Measurements from ENCODE around the gene CDCP2. TPM values are rescaled to one million over a fixed set of nuclear protein-coding genes. Genes with fewer than 3 reads are reported as not detected.

CDCP2 gene
- total RNA-seq, 4 donors from 2014 or later: 0.19 TPM; not detected in 3

DNA sequence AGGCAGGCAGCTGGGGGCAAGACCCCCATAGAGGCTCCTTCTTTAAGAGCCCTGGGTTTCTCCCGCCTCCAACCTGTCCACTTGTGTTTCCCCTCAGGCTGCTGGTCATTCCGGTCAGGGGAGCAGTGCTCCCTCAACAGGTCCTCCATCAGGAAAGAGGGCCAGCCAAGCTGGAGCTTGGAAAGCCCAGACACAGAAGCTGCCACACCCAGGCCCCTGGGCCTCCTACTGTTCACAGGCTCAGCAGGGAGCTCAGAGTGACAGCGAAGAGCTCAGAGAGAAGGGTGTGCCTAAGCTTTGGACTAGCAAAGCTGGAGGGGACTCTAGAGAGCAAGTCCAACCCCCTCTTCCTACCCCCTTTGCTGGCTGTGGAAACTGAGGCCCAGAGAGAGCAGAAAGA, 10.3 kb upstream of the CDCP2 start:
- intact Hi-C loops (cut with DNase I): no loop called here
- DNase-seq: no peak
- H3K36me3 ChIP-seq: no peaks in the 10 kb centered on the region
- H3K27me3 ChIP-seq: no peaks in the 10 kb centered on the region
- 40 to 67% methylated on average over 1 of the region's 3 CpGs for WGBS, 2 donors
- no peaks in the 10 kb centered on the region for H3K9me3 ChIP-seq
- no peak overlapping the region for H3K4me3 ChIP-seq
- H3K27ac ChIP-seq: no peak overlapping the region
- peaks cover 1 to 40% (median 17%) of the 10 kb centered on the region in 3 donors for H3K4me1 ChIP-seq
- TF ChIP-seq, protein P1, sequence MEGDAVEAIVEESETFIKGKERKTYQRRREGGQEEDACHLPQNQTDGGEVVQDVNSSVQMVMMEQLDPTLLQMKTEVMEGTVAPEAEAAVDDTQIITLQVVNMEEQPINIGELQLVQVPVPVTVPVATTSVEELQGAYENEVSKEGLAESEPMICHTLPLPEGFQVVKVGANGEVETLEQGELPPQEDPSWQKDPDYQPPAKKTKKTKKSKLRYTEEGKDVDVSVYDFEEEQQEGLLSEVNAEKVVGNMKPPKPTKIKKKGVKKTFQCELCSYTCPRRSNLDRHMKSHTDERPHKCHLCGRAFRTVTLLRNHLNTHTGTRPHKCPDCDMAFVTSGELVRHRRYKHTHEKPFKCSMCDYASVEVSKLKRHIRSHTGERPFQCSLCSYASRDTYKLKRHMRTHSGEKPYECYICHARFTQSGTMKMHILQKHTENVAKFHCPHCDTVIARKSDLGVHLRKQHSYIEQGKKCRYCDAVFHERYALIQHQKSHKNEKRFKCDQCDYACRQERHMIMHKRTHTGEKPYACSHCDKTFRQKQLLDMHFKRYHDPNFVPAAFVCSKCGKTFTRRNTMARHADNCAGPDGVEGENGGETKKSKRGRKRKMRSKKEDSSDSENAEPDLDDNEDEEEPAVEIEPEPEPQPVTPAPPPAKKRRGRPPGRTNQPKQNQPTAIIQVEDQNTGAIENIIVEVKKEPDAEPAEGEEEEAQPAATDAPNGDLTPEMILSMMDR (IDR thresholded peaks at IDR 0.05): no peak
- no peak for TF ChIP-seq POLR2A (IDR thresholded peaks at IDR 0.05)

DNA sequence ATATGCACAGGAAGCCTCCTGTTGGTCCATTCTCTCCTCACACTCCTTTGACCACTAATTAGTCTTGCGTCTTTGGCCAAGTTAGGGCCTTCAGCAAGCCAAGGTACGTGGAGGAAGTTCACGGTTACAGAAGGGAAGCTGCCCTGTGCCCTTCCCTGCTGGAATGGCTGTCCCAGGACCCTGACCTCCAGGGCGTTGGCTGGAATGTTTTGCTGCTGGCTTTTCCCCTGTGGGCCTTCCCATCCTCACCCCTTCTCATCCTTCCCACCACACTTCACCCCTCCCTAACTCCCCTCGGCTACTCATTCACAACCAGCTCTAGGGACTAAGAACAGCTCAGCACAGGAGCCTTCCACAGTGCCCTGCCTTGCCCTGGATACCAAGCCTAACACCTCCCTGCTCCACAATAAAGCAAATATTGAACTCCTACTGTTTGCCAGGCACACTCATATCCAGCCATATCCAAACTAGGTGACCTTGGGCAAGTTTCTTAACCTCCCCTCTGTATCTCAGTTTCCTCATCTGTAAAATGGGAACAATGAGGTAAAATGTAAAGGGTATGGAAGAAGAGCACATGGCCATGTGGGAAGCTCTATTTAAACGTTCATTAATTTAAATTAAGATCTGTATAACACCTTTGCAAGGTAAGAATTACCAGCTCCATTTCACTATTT, 8.8 kb upstream of the CDCP2 start:
- H3K36me3 ChIP-seq: no peaks in the 10 kb centered on the region
- no peak for TF ChIP-seq POLR2A (IDR thresholded peaks at IDR 0.05)
- TF ChIP-seq, protein P1 (IDR thresholded peaks at IDR 0.05): no peak

DNA sequence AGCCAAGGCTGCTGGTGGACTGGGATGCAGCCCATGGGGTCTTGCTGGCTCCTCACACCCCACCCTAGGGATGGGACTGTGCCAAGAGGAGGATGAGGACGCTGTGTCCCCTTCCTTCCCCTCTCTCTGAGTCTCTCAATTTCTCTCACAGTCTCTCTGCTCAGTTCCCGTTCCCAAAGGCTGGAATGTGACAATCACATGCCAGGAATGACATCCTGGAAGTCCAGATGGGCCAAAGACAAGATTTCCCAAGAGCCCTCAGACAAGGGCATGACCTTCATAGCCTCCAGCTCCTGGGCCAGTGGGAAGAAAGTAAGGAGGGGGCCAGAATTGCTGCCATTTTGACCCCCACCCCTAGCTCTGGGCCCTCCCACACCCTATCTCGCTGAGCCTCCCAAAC, 7.6 kb upstream of the CDCP2 start:
- intact Hi-C loops (cut with DNase I): no loop called here
- WGBS, 2 donors: 40 to 100% methylated on average over 1 of the region's 3 CpGs

More for the DNA sequence above, 8.8 kb upstream of the CDCP2 start:
- intact Hi-C loops (cut with DNase I): no loop called here
- H3K27ac ChIP-seq: peak overlapping the region in 1 of 4 donors; percentile 34
- no peak overlapping the region for H3K4me3 ChIP-seq
- WGBS, 2 donors: 68 to 83% methylated on average over 6 of the region's 6 CpGs
- DNase-seq: no peak
- peaks cover 0 to 34% (median 9%) of the 10 kb centered on the region in 3 donors for H3K4me1 ChIP-seq
- H3K9me3 ChIP-seq: no peaks in the 10 kb centered on the region
- H3K27me3 ChIP-seq: no peaks in the 10 kb centered on the region

DNA sequence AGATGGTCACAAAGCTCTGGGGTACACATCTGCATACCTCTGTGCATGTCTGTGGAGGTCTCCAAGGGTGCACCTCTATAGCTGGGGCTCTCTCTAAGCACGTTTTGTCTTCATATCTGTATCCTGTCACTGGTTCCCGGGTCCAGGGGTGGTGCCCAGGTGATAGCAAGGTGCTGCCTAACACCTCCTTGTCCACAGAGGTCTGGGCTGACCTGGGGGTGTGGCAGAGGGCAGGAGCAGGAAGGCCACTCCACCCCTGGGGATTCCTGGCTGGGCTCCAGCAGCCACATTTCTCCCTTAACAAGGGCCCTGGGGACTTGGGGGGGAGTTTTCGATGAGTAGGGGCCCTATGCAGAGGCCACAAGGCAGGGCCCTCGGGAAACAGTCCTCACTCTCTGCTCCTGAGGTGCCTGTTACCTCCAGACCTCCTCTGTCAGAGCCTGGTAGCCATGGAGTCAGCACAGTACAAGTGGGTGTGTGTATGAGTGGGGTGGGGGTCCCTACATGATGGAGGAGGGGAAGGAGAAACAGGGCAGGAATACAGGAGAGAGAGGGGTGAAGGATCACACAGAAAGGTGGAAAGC, 7.0 kb upstream of the CDCP2 start:
- H3K27ac ChIP-seq: no peak overlapping the region
- intact Hi-C loops (cut with DNase I): no loop called here

More for the DNA sequence above, 7.6 kb upstream of the CDCP2 start:
- H3K36me3 ChIP-seq: no peaks in the 10 kb centered on the region
- H3K4me3 ChIP-seq: no peak overlapping the region
- no peaks in the 10 kb centered on the region for H3K9me3 ChIP-seq
- peaks cover 0 to 34% (median 9%) of the 10 kb centered on the region in 3 donors for H3K4me1 ChIP-seq
- no peak overlapping the region for H3K27ac ChIP-seq
- DNase-seq: no peak
- no peaks in the 10 kb centered on the region for H3K27me3 ChIP-seq
- TF ChIP-seq, protein P1 (IDR thresholded peaks at IDR 0.05): no peak
- no peak for TF ChIP-seq POLR2A (IDR thresholded peaks at IDR 0.05)

DNA sequence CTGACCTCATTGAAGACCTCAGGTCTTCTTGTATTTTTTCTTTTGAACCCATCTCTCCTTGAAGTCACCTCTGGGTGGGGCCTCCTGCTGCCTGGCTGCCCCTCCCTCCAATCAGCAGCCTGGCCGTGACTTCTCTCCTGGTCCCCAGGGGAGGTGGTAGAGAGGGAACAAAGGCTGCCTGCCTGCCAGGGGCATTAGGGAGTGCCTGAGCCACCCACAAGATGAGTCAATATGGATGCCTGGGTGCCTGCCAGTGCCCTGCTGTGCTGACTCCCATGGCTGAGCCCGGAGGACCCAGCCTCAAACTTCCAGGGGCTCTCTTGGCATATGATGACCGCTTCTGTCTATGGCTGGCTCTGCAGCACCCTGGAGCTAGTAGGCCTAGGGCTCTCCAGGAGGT, 5.3 kb upstream of the CDCP2 start:
- H3K36me3 ChIP-seq: no peaks in the 10 kb centered on the region
- TF ChIP-seq POLR2A (IDR thresholded peaks at IDR 0.05): no peak
- no peaks in the 10 kb centered on the region for H3K9me3 ChIP-seq
- intact Hi-C loops (cut with DNase I): no loop called here
- no peak overlapping the region for H3K4me3 ChIP-seq
- no peak for DNase-seq
- peak overlapping the region in 1 of 4 donors; percentile 21 for H3K27ac ChIP-seq
- H3K4me1 ChIP-seq: peaks cover 15 to 42% (median 17%) of the 10 kb centered on the region in 3 donors
- no peaks in the 10 kb centered on the region for H3K27me3 ChIP-seq
- WGBS, 2 donors: 17 to 29% methylated on average over 1 of the region's 3 CpGs

More for the DNA sequence above, 7.0 kb upstream of the CDCP2 start:
- no peak for TF ChIP-seq POLR2A (IDR thresholded peaks at IDR 0.05)
- TF ChIP-seq, protein P1 (IDR thresholded peaks at IDR 0.05): no peak
- Histone ChIP-seq H3K36me3 (no peaks in the 10 kb centered on the region), H3K27me3 (no peaks in the 10 kb centered on the region), H3K9me3 (no peaks in the 10 kb centered on the region), H3K4me3 (no peak overlapping the region), H3K4me1 (peaks cover 0 to 36% (median 9%) of the 10 kb centered on the region in 3 donors)
- no peak for DNase-seq
- WGBS, 2 donors: 86% methylated on average over 2 of the region's 4 CpGs; no CpG with 5 or more reads in 1 of the 2 donors

All from esophagus squamous epithelium (tissue), 5 donors.